ENCODE measurements around the gene VIT. TPM values are rescaled to one million over a fixed set of nuclear protein-coding genes. Genes with fewer than 3 reads are reported as not detected.

VIT gene
- total RNA-seq, 4 donors from 2014 or later, result 1.4 to 3.6 (median 2.5) TPM; not detected in 1

- no peaks in the 10 kb centered on the region for H3K27me3 ChIP-seq
- H3K36me3 ChIP-seq, result no peaks in the 10 kb centered on the region
- H3K4me1 ChIP-seq, result peaks cover 0 to 3% (median 0%) of the 10 kb centered on the region in 4 donors
- intact Hi-C loops (cut with DNase I; ENCODE audit: low total_unique reads) (no loop called here), in situ Hi-C loops (cut with MboI; ENCODE audit: low pct_ligation_motif_present in 1 of 4, low pct_unique_long_range_greater_than_20kb in 1 of 4, low sequenced_read_pairs in 3 of 4) (no loop called here)
- H3K27ac ChIP-seq, result no peak overlapping the region
- WGBS, 2 donors (ENCODE audit: low coverage in 1 of 2), result 69 to 79% methylated on average over 3 of the region's 3 CpGs
- H3K4me3 ChIP-seq, result no peak overlapping the region
- H3K9me3 ChIP-seq, result no peaks in the 10 kb centered on the region
- no peak for DNase-seq
- TF ChIP-seq EP300 (IDR thresholded peaks at IDR 0.05; ENCODE audit: low read depth), result no peak
- TF ChIP-seq POLR2AphosphoS5 (IDR thresholded peaks at IDR 0.05), result no peak
- TF ChIP-seq POLR2A (IDR thresholded peaks at IDR 0.05), result no peak
- TF ChIP-seq, protein P1, sequence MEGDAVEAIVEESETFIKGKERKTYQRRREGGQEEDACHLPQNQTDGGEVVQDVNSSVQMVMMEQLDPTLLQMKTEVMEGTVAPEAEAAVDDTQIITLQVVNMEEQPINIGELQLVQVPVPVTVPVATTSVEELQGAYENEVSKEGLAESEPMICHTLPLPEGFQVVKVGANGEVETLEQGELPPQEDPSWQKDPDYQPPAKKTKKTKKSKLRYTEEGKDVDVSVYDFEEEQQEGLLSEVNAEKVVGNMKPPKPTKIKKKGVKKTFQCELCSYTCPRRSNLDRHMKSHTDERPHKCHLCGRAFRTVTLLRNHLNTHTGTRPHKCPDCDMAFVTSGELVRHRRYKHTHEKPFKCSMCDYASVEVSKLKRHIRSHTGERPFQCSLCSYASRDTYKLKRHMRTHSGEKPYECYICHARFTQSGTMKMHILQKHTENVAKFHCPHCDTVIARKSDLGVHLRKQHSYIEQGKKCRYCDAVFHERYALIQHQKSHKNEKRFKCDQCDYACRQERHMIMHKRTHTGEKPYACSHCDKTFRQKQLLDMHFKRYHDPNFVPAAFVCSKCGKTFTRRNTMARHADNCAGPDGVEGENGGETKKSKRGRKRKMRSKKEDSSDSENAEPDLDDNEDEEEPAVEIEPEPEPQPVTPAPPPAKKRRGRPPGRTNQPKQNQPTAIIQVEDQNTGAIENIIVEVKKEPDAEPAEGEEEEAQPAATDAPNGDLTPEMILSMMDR (IDR thresholded peaks at IDR 0.05), result no peak
Observed at GRCh38 chr2:36732673-36733036, 36.1 kb downstream of the VIT start.

DNA sequence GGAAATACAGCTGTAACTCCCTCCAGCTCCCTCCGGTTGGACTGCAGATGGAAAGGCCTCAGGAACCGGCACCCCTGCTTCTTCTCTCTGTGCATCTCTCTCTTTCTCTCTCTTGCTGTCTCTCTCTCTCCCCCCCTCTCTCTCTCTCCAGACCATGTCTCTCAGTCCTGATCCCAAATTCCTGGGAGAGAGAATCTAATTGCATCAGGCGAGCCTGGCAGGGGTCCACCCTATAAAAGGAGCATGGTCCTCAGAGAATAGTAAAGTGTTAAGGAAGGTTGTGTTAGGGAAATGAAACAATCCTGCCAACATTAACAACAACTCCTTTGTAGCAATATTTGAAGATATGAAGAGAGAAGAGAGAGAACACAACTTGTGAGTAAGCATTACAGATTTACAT, 36.7 kb downstream of the VIT start:
- Histone ChIP-seq H3K4me3 (no peak overlapping the region), H3K9me3 (no peaks in the 10 kb centered on the region), H3K36me3 (no peaks in the 10 kb centered on the region), H3K27me3 (no peaks in the 10 kb centered on the region), H3K4me1 (peaks cover 0 to 3% (median 0%) of the 10 kb centered on the region in 4 donors), H3K27ac (no peak overlapping the region)
- intact Hi-C loops (cut with DNase I; ENCODE audit: low total_unique reads) (no loop called here), in situ Hi-C loops (cut with MboI; ENCODE audit: low pct_ligation_motif_present in 1 of 4, low pct_unique_long_range_greater_than_20kb in 1 of 4, low sequenced_read_pairs in 3 of 4) (no loop called here)
- WGBS, 2 donors (ENCODE audit: low coverage in 1 of 2), result 86 to 100% methylated on average over 1 to 3 of the region's 3 CpGs
- no peak for DNase-seq
- TF ChIP-seq EP300 (IDR thresholded peaks at IDR 0.05; ENCODE audit: low read depth) (no peak), POLR2A (IDR thresholded peaks at IDR 0.05) (no peak), POLR2AphosphoS5 (IDR thresholded peaks at IDR 0.05) (no peak)
- TF ChIP-seq, protein P1 (IDR thresholded peaks at IDR 0.05), result no peak

DNA sequence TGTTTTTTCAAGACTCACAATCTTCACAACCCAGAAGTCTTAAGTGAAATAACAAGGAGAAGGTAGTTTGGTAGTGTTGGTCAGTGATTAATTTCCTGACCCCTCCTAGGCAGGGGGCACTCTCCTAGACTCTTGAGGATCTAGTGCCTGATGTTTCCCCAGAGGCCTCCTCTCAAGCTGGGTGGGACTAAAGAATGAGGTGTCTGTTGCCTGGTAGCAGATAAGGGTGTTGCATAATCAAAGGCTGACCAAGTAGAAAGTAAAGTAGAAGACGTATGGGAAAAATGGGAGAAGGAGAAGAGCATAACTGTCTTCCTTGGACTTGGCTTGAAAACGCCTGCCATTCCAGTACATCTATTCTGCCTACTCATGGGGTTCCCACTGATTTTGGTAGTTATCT, 37.8 kb downstream of the VIT start:
- H3K9me3 ChIP-seq, result no peaks in the 10 kb centered on the region
- no peak overlapping the region for H3K4me3 ChIP-seq
- no peaks in the 10 kb centered on the region for H3K27me3 ChIP-seq
- WGBS, 2 donors (ENCODE audit: low coverage in 1 of 2), result 79 to 82% methylated on average over 2 of the region's 2 CpGs
- H3K27ac ChIP-seq, result no peak overlapping the region
- intact Hi-C loops (cut with DNase I; ENCODE audit: low total_unique reads) (no loop called here), in situ Hi-C loops (cut with MboI; ENCODE audit: low pct_ligation_motif_present in 1 of 4, low pct_unique_long_range_greater_than_20kb in 1 of 4, low sequenced_read_pairs in 3 of 4) (no loop called here)
- no peaks in the 10 kb centered on the region for H3K36me3 ChIP-seq
- peaks cover 0 to 3% (median 0%) of the 10 kb centered on the region in 4 donors for H3K4me1 ChIP-seq
- TF ChIP-seq, protein P1 (IDR thresholded peaks at IDR 0.05), result no peak
- TF ChIP-seq POLR2A (IDR thresholded peaks at IDR 0.05) (no peak), EP300 (IDR thresholded peaks at IDR 0.05; ENCODE audit: low read depth) (no peak), POLR2AphosphoS5 (IDR thresholded peaks at IDR 0.05) (no peak)
- no peak for DNase-seq

DNA sequence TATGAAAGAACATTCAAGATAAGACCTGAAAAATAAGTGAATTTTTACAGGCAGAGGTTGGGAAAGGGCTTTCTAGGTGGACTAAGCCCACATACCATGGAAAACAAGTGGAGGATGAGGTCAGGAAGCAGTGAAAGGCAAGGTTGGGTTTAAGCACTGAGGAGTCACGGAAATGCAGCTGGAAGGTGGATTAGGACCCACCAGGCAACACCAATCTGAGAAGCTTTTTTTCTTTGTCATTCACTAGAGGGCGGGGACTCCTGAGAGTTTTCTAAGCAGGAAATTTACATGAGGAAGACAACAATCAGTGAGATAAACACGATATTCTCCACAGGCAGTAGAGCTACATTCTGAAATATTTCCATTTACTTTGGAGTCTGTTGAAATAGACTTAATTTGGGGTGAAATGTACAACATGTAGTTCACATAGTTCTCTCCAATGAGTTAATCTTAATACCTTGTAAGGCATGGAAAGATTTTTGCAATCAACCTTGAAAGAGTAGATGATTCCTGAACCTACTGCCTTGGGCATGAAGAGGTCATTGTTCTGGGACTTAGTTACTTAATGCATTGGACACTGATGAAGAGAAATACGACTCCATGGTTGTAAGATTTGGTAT, 40.7 kb downstream of the VIT start:
- Histone ChIP-seq H3K4me1 (no peaks in the 10 kb centered on the region), H3K27me3 (peaks cover 3% of the 10 kb centered on the region), H3K9me3 (no peaks in the 10 kb centered on the region), H3K4me3 (no peak overlapping the region), H3K36me3 (no peaks in the 10 kb centered on the region), H3K27ac (no peak overlapping the region)
- TF ChIP-seq POLR2AphosphoS5 (IDR thresholded peaks at IDR 0.05) (no peak), EP300 (IDR thresholded peaks at IDR 0.05; ENCODE audit: low read depth) (no peak), POLR2A (IDR thresholded peaks at IDR 0.05) (no peak)
- TF ChIP-seq, protein P1 (IDR thresholded peaks at IDR 0.05), result no peak
- in situ Hi-C loops (cut with MboI; ENCODE audit: low pct_ligation_motif_present in 1 of 4, low pct_unique_long_range_greater_than_20kb in 1 of 4, low sequenced_read_pairs in 3 of 4) (no loop called here), intact Hi-C loops (cut with DNase I; ENCODE audit: low total_unique reads) (no loop called here)
- WGBS, 2 donors (ENCODE audit: low coverage in 1 of 2), result 57 to 70% methylated on average over 3 to 4 of the region's 4 CpGs
- no peak for DNase-seq
